H1 (cell line): ENCODE measurements around the gene RFX2.
"Not testable (repeated sequence)": the region's sequence is repeated elsewhere in the genome, so short reads cannot be mapped to it uniquely, and the experiment has no call there.

ENCODE experiments used
- CEBPB ChIP-seq: IDR thresholded peaks from 2 replicates; pipeline ENCODE4 v1.6.1; 2012; ENCODE audit warnings: low read depth, low read length
- SAP30 ChIP-seq: fragments of 300-600 bp; sonication (generic); IDR thresholded peaks from 2 replicates; pipeline ENCODE4 v1.7.1; 2012; ENCODE audit warnings: low read length, moderate library complexity, mild to moderate bottlenecking, inconsistent platforms; ENCODE audit not compliant: insufficient read depth, insufficient replicate concordance
- YY1 ChIP-seq: IDR thresholded peaks from 2 replicates; pipeline ENCODE4 v1.6.1; 2011; ENCODE audit warnings: low read depth, mild to moderate bottlenecking, low read length
- ZNF274 ChIP-seq: IDR thresholded peaks from 2 replicates; pipeline ENCODE4 v1.7.0; 2012; ENCODE audit warnings: low read length, borderline replicate concordance; ENCODE audit errors: extremely low read depth
- TF ChIP-seq, protein P1 (sequence below), 3 experiments: IDR thresholded peaks; 1 replicate in 2 of 3; 2 replicates in 1 of 3; pipeline versions ENCODE4 v1.5.1 to v1.6.1; 2011; ENCODE audit warnings: low read length in 3 of 3, mild to moderate bottlenecking in 3 of 3, inconsistent platforms in 2 of 3, low read depth in 1 of 3, moderate library complexity in 1 of 3; ENCODE audit not compliant: insufficient read depth in 1 of 3; ENCODE audit errors: control extremely low read depth in 1 of 3

GRCh38 chr19:6006070-6006446 is 104.2 kb downstream of the RFX2 start:
- TF ChIP-seq CEBPB, YY1, ZNF274, SAP30: not testable (repeated sequence)
- TF ChIP-seq, protein P1, sequence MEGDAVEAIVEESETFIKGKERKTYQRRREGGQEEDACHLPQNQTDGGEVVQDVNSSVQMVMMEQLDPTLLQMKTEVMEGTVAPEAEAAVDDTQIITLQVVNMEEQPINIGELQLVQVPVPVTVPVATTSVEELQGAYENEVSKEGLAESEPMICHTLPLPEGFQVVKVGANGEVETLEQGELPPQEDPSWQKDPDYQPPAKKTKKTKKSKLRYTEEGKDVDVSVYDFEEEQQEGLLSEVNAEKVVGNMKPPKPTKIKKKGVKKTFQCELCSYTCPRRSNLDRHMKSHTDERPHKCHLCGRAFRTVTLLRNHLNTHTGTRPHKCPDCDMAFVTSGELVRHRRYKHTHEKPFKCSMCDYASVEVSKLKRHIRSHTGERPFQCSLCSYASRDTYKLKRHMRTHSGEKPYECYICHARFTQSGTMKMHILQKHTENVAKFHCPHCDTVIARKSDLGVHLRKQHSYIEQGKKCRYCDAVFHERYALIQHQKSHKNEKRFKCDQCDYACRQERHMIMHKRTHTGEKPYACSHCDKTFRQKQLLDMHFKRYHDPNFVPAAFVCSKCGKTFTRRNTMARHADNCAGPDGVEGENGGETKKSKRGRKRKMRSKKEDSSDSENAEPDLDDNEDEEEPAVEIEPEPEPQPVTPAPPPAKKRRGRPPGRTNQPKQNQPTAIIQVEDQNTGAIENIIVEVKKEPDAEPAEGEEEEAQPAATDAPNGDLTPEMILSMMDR (IDR thresholded peaks at IDR 0.05; ENCODE audit: control extremely low read depth in 1 of 3, insufficient read depth in 1 of 3, low read depth in 1 of 3, low read length in 3 of 3): not testable (repeated sequence)
